HL-60 (cell line): ENCODE results near the gene OSBPL2.
A peak's percentile ranks its signal among the peaks of the same experiment; 100 is the strongest.

ENCODE experiments used
- DNase-seq, 2 experiments: peaks; one replicate each; pipeline ENCODE4 v3.0.0-alpha.2; 2010 to 2020; ENCODE audit warnings: low read depth in 1 of 2, low spot score in 1 of 2
- H3K27ac ChIP-seq: fragments of 250-450 bp; sonication (Bioruptor Pico); replicated peaks from 2 replicates; pipeline ENCODE4 v1.5.1; 2020; ENCODE audit warnings: mild to moderate bottlenecking, moderate library complexity
- H3K27me3 ChIP-seq: fragments of 250-450 bp; sonication (Bioruptor Pico); 2 replicates; pipeline ENCODE4 v1.5.1; 2021; ENCODE audit warnings: mild to moderate bottlenecking, moderate library complexity; ENCODE audit not compliant: insufficient read depth, poor library complexity, severe bottlenecking
- H3K4me3 ChIP-seq: replicated peaks from 2 replicates; pipeline ENCODE4 v1.5.1; 2011; ENCODE audit warnings: mild to moderate bottlenecking, control low read depth, low read length; ENCODE audit not compliant: insufficient read depth
- GABPA ChIP-seq: IDR thresholded peaks from 2 replicates; pipeline ENCODE4 v1.6.1; 2012; ENCODE audit warnings: low read depth
- POLR2AphosphoS5 ChIP-seq: IDR thresholded peaks from 2 replicates; pipeline ENCODE4 v1.6.1; 2012; ENCODE audit warnings: low read depth
- SPI1 ChIP-seq: IDR thresholded peaks from 2 replicates; pipeline ENCODE4 v1.6.1; 2012; ENCODE audit warnings: low read depth, mild to moderate bottlenecking, borderline replicate concordance
- TF ChIP-seq, protein P1 (sequence below): IDR thresholded peaks from one replicate; pipeline ENCODE4 v1.5.1; 2011; ENCODE audit warnings: low read length, control low read depth, inconsistent platforms; ENCODE audit not compliant: insufficient read depth
- TF ChIP-seq, protein P2 (sequence below): IDR thresholded peaks from 2 replicates; pipeline ENCODE4 v1.6.1; 2012; ENCODE audit warnings: low read depth; ENCODE audit not compliant: insufficient replicate concordance

The OSBPL2 gene

DNA sequence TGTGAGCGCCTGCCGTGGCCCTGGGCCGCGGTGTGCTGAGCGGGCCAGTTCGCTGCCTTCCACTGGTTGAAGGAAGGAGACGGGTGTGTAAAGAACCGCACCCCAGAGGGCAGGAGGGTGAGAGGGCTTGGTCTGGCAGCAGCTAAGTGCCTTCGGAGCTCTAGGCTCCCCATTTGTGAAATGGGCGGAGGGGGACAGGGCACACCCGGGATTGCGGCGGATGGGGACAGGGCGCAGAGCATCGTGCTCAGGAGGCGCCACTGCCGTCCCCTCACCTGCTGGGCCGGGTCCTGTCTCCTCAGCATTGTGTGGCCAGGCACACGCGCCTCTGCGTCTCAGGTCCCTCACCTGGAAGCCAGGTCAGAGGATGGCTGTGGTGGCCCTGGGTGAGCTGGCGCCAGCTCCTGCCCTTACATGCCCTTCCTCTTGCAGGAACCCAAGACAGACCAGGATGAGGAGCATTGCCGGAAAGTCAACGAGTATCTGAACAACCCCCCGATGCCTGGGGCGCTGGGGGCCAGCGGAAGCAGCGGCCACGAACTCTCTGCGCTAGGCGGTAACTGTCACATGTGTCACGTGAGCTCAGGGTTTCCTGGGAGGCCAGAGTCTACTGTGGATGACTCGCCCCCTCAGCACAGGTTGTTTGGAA lies 67.6 kb downstream of the OSBPL2 start:
- H3K27me3 ChIP-seq: no peaks in the 10 kb centered on the region
- peak overlapping the region; percentile 84 for H3K27ac ChIP-seq
- H3K4me3 ChIP-seq: peak overlapping the region; percentile 62
- 0 out of 2 replicates have a peak, but pooled peaks have one; percentile 13 for TF ChIP-seq POLR2AphosphoS5
- TF ChIP-seq, protein P1, sequence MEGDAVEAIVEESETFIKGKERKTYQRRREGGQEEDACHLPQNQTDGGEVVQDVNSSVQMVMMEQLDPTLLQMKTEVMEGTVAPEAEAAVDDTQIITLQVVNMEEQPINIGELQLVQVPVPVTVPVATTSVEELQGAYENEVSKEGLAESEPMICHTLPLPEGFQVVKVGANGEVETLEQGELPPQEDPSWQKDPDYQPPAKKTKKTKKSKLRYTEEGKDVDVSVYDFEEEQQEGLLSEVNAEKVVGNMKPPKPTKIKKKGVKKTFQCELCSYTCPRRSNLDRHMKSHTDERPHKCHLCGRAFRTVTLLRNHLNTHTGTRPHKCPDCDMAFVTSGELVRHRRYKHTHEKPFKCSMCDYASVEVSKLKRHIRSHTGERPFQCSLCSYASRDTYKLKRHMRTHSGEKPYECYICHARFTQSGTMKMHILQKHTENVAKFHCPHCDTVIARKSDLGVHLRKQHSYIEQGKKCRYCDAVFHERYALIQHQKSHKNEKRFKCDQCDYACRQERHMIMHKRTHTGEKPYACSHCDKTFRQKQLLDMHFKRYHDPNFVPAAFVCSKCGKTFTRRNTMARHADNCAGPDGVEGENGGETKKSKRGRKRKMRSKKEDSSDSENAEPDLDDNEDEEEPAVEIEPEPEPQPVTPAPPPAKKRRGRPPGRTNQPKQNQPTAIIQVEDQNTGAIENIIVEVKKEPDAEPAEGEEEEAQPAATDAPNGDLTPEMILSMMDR: no peak
- peak in 1 of 2 experiments; percentile 80 for DNase-seq

DNA sequence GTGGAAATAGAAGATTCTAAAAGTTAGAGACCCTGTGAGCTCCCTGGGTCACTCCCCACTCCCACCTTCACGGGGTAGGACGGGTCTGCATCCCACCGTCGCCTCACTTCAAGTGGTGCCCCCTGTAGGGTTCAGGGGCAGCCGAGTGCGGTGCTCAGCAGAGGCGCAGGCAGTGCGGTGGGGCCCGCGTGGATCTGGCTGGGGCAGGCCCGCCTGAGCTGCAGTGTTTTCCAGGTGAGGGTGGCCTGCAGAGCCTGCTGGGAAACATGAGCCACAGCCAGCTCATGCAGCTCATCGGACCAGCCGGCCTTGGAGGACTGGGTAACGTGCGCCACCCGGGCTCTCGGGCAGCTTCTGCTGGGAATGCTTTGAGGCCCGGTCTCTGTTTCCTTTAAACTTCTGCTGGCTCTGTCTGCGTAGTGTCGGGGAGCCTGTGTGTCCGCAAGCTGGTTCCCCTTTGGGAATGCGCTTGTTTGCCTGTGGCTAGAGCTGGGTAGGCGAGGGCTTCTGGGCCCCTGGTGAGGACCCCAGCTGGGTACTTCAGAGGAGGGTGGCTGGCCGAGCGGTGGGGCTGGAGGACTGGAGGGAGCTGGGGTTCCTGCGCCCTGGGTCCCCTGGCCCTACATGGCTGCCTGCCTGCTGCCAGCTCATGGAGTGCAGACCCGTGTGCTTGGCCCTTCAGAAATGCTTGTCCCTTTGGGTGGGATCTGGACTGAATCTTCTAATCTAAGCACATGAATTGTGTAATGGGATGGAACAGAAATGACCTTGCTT lies 68.3 kb downstream of the OSBPL2 start:
- H3K27ac ChIP-seq: peak overlapping the region; percentile 84
- H3K4me3 ChIP-seq: no peak overlapping the region
- DNase-seq: peak in 1 of 2 experiments; percentile 13
- H3K27me3 ChIP-seq: no peaks in the 10 kb centered on the region
- TF ChIP-seq SPI1: no peak
- TF ChIP-seq, protein P1: no peak
- TF ChIP-seq GABPA: no peak; the same call in 1 of the 2 replicates
- TF ChIP-seq, protein P2, sequence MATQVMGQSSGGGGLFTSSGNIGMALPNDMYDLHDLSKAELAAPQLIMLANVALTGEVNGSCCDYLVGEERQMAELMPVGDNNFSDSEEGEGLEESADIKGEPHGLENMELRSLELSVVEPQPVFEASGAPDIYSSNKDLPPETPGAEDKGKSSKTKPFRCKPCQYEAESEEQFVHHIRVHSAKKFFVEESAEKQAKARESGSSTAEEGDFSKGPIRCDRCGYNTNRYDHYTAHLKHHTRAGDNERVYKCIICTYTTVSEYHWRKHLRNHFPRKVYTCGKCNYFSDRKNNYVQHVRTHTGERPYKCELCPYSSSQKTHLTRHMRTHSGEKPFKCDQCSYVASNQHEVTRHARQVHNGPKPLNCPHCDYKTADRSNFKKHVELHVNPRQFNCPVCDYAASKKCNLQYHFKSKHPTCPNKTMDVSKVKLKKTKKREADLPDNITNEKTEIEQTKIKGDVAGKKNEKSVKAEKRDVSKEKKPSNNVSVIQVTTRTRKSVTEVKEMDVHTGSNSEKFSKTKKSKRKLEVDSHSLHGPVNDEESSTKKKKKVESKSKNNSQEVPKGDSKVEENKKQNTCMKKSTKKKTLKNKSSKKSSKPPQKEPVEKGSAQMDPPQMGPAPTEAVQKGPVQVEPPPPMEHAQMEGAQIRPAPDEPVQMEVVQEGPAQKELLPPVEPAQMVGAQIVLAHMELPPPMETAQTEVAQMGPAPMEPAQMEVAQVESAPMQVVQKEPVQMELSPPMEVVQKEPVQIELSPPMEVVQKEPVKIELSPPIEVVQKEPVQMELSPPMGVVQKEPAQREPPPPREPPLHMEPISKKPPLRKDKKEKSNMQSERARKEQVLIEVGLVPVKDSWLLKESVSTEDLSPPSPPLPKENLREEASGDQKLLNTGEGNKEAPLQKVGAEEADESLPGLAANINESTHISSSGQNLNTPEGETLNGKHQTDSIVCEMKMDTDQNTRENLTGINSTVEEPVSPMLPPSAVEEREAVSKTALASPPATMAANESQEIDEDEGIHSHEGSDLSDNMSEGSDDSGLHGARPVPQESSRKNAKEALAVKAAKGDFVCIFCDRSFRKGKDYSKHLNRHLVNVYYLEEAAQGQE: no peak
- no peak for TF ChIP-seq POLR2AphosphoS5

DNA sequence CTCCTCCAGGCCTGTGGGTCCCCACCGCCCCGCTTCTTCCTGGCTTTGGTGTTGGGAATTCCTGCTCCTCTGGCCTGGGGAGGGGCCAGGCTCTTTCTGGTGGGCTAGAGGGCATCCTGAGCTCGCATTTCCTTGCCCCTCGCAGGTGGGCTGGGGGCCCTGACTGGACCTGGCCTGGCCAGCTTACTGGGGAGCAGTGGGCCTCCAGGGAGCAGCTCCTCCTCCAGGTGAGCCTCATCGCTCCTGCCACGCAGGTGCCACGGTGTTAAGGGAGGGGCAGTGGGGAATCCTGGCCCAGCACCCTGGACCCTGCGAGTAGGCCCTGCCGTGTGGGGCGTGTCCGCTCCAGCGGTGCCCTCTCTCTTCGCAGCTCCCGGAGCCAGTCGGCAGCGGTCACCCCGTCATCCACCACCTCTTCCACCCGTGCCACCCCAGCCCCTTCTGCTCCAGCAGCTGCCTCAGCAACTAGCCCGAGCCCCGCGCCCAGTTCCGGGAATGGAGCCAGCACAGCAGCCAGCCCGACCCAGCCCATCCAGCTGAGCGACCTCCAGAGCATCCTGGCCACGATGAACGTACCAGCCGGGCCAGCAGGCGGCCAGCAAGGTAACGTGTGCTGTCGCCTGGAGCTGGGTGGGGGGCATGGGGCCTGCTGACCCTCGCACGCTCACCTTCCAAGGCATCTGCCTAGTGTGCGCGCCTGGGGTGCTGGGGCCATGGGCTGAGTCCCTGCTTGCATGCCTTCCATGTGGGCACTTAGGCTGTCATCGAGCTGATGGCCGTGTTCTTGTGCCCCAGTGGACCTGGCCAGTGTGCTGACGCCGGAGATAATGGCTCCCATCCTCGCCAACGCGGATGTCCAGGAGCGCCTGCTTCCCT lies 69.1 kb downstream of the OSBPL2 start:
- H3K4me3 ChIP-seq: no peak overlapping the region
- H3K27ac ChIP-seq: peak overlapping the region; percentile 84
- no peak for DNase-seq
- no peaks in the 10 kb centered on the region for H3K27me3 ChIP-seq
- TF ChIP-seq, protein P2: no peak
- TF ChIP-seq, protein P1: no peak
- no peak for TF ChIP-seq SPI1
- TF ChIP-seq POLR2AphosphoS5: no peak; the same call in 1 of the 2 replicates
- no peak for TF ChIP-seq GABPA
